H1 (cell line): ENCODE data around the gene TESMIN.

Source experiments
- KDM1A ChIP-seq: fragments of 200-600, 300-600 bp; sonication (generic); IDR thresholded peaks from 2 replicates; pipeline ENCODE4 v1.7.1; 2016; ENCODE audit warnings: mild to moderate bottlenecking, low read length, borderline replicate concordance
- POU5F1 ChIP-seq: IDR thresholded peaks from 2 replicates; pipeline ENCODE4 v1.6.1; 2011; ENCODE audit warnings: low read depth, mild to moderate bottlenecking, low read length, moderate library complexity

DNA sequence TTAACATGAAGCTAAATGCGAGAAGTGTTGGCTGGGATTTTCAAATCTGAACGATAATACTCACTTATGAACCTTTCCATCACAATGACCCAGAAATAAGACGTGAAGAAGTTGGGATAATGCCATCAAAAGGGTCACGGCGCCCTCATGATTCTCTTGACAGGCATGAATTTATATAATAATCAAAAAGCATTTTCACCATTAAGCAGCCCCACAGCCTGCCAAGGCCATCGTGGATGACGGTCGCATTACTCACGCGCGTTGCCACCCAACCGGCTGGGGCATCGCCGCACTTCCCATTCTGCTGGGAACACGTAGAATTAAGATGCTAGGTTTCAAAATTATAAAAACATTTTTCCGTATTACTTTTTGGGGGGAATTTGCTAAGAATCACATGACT, 85.9 kb downstream of the TESMIN start:
- no peak for TF ChIP-seq POU5F1
- TF ChIP-seq KDM1A: no peak
